SKM-1 (cell line): ENCODE data around the gene NDRG4.

Experiments
- DNase-seq: peaks from one replicate; lab custom pipeline; 2025; ENCODE audit not compliant: unreplicated experiment; lab: John Stamatoyannopoulos, UW

Gene NDRG4

DNA sequence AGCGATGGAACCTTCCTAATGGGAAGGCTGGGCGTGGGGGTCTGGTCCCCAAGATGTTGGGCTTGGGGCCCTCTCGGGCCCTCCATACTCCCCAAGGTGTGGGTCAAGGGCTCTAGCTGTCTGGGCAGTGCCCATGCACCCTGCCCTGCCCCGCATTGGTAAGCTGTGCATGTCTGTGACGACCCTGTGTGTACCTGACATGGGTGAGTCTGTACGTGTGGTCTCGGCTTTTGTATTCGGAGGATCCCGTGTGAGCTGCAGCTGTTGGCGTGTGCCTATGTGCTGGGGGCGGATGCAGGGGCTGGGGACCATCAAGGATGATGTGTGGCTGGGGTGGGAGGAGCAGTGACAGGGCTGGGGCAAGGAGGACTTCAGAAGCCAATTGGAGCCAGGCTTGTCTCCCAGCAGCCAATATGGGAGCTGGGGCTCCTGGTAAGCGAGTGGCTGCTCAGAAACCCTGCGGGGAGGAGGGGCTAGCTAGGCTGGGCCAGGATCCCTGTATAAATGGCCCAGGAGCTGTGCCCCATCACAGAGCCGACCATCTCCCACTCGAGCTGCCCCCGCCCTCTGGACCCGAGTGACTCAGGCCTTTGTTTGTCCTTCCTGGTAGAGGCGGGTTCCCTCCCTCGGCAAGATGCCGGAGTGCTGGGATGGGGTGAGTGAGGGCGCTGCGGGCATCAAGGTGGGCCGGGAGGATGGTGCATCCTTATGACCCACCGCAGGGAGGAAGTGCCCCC, at the start of gene NDRG4:
TSS of gene NDRG4 (plus strand) at position 529 of the 737 bp plus-strand sequence. CDS start at position 635, 106 bp downstream.
- no peak for DNase-seq

- DNase-seq: no peak
Measured at GRCh38 chr16:58450590-58450989, 49.4 kb upstream of the NDRG4 start.

- no peak for DNase-seq
Measured at GRCh38 chr16:58451265-58451689, 48.7 kb upstream of the NDRG4 start.

DNA sequence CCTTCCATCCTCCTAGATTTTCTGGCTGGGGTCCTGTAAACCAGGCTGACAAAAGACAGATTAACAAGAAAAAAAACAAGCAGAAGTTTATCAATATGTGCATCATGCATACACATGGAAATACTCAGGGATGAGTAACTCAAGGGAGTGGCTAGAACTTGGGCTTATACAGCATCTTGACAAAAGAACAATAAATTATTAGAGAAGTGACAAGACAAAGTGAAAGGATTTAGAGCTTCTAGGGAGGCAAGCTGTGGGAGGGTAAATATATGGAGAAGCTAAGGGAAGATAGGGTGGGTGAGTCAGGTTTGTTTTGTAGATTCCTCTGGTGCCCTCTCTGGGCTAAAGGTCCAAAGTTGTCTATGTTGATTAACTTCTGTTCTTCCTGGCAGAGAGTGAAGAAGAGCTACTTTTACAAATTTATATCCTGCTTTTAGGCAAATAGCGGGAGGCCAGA, 48.0 kb upstream of the NDRG4 start:
- no peak for DNase-seq

DNA sequence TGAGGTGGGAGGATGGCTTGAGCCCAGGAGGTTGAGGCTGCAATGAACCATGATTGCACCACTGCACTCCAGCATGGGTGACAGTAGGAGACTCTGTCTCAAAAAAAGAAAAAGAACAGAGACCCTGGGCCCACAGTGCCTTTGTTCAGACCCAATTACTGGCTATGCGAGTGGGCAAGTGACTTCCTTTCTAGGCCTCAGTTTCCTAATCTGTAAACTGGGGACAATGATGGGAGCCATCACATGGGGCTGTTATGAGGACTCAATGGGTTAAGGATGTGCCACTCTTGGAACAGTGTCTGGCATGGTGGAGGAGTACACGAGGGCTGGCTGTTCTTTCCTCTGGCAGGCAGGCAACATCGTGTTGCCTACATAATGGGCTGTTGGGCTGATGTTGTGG, 47.3 kb upstream of the NDRG4 start:
- DNase-seq: no peak

- no peak for DNase-seq
Measured at GRCh38 chr16:58454178-58454577, 45.8 kb upstream of the NDRG4 start.

GRCh38 chr16:58454856-58455255, 45.1 kb upstream of the NDRG4 start:
- DNase-seq: no peak

- no peak for DNase-seq
Measured at GRCh38 chr16:58455750-58456149, 44.2 kb upstream of the NDRG4 start.

- no peak for DNase-seq
Measured at GRCh38 chr16:58456193-58456592, 43.8 kb upstream of the NDRG4 start.

DNA sequence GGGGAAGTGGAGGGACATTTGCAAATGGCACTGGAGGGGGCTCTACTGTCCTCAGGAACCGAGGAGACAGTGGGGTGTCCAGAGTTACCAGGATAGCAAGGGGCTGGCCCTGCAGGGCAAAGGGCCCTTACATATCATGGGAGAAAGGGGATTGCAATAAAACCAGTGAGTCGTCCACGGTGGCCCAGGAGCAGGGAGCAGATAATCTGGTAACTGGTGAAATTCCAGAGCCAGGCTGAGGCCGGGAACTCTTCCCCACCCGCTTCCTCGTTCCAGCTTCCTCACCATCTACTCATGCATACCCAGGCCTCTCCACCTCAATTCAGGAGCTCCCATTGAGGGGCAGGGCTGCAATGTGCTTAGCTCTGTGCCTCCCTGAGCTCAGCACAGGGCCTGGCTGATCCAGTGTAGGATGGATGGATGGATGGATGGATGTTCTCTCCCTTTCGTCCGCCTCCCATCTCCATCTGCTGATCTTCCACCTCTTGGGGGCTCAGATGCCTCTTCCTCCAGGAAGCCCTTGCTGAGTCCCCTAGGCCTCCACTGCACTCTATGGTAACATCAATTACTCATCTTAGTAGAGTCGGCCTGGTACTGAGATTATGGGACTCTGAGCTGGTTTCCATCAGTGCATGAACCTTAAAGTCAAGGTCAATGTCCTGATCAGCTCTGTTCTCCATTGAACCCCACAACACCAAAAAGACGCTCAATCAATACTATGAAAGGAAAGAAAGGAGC, 41.2 kb upstream of the NDRG4 start:
- DNase-seq: no peak

- DNase-seq: no peak
Measured at GRCh38 chr16:58459344-58460218, 40.4 kb upstream of the NDRG4 start.

- no peak for DNase-seq
Measured at GRCh38 chr16:58460219-58460610, 39.7 kb upstream of the NDRG4 start.

DNA sequence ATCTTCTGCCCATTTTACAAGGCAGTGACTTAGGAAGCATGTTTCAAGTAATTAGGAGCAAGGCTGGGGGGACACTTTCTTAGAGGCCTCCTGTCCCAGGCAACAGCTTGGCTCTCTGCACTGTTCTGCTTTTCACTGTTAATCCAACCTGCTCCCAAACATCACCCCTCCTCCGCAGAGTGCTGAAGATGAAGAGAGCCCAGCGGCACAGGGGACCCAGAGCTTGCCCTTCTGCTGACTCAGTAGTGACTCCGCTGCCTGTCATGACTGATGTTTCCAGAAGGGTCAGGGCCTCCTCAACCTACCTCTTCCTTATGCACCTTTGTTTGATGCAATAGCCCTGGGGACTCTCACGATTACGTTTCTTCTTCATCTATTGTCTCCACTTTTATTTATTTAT, 38.9 kb upstream of the NDRG4 start:
- DNase-seq: no peak

GRCh38 chr16:58461640-58462039, 38.3 kb upstream of the NDRG4 start:
- no peak for DNase-seq

DNA sequence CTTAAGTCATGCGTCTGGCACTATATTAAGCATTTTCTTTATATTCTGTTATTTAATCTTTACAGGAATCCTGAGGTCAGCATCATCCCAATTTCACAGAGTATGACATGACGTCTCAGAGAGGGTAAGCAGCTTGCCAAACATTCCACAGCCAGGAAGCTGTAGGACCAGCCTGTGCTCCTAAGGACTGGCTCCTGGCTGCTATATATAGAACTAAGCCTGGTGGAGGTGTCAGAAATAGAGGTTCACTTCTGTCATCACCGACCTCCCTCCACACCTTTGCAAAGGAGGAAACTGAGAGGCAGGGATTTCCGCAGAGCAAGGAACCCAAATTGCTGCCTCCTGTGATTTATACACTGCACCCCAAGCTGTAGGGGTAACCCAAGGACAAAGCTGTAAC, 37.9 kb upstream of the NDRG4 start:
- no peak for DNase-seq

DNA sequence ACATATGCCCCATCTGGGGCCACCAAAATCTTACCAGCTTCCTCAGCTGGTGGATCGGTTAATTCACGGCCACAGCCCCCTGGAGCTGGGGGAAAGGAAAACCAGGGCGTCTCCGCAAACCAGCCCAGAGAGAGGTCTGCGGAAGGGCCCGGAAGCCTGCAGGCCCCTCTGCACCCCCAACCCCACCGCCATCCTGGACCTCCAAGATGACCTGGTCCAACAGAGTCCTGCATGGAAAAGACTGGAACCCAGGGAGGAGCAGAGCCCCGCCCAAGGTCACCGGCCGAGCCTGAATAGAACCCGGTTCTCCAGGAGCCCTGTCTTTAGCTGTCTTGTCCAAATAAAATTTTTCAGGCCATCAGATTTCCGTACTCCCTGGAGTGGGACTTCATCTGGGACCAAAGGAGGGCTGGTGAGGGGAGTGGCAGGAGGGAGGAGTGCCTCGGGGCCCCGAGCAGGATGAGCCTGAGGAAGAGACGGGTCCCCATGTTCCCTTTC, 37.4 kb upstream of the NDRG4 start:
- no peak for DNase-seq

DNA sequence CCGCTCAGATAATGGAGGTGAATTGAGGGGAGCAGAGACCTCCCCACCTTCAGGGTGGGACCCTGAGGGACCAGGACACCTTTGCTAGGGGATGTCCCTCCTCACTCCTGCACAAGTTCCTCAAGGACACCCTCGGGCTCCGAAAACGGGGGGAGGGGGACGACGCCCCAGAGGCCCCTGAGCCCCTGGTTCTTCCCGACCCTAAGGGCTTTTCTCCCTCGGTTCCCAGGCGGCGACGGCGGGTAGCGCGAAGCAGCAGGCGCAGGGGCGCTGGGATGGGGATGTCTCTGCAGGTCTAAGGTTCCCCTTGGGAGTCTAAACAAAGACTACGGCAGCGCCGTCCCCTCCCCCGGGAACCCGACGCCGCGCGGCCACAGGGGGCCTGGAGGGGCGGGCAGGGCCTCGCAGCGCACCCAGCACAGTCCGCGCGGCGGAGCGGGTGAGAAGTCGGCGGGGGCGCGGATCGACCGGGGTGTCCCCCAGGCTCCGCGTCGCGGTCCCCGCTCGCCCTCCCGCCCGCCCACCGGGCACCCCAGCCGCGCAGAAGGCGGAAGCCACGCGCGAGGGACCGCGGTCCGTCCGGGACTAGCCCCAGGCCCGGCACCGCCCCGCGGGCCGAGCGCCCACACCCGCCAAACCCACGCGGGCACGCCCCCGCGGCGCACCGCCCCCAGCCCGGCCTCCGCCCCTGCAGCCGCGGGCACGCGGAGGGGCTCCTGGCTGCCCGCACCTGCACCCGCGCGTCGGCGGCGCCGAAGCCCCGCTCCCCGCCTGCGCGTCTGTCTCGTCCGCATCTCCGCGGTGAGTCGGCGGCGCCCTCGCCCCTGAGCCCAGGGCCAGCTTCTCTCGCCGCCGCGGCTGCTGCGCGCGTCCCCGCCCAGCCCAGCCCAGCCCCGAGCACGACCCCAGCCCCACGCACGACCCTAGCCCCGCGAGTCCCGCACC, 36.7 kb upstream of the NDRG4 start:
- DNase-seq: no peak

- DNase-seq: no peak
Measured at GRCh38 chr16:58464047-58464915, 35.7 kb upstream of the NDRG4 start.
